ENCODE measurements around the gene CUL1. TPM values are rescaled to one million over a fixed set of nuclear protein-coding genes. Genes with fewer than 3 reads are reported as not detected.

Gene CUL1
- total RNA-seq, 2 donors from 2014 or later, result 34.9 to 37.2 TPM

DNA sequence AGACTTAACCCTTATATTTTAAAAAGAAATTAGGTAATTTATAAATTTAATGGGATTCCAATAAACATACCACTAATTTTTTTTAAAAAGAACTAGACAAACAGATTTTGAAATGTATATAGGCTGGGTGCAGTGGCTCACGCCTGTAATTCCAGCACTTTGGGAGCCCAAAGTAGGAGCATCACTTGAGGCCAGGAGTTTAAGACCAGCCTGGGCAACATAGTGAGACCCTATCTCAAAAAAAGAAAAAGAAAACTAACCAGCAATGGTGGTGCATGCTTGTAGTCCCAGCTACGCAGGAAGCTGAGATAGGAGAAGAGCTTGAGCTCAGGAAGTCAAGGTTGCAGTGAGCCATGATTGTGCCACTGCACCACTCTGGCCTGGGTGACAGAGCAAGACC, 122.7 kb downstream of the CUL1 start:
- ATAC-seq, result no peak
- intact Hi-C loops (cut with DNase I, micrococcal nuclease), result no loop called here
- DNase-seq, result no peak

DNA sequence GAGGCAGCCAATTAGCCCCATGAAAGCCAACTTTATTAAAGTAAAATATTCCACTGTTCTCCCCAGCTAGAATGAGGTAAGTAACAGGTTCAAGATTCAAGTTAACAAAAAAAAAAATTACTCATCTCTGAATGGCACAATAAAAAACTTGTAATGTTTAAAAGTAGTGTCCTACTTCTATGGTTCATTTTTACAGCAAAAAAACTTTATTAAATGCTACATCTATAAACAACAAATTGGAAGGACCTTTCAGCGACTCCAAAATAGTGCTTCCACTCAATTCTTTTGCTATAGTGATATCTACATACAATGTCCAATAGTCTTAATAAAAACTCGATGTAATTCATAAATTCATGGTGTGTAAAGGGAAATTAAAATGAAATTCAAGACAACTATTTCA, 126.2 kb downstream of the CUL1 start:
- ATAC-seq, result no peak
- DNase-seq, result no peak
- intact Hi-C loops (cut with DNase I, micrococcal nuclease), result no loop called here

- DNase-seq, result no peak
- intact Hi-C loops (cut with DNase I, micrococcal nuclease), result no loop called here
- no peak for ATAC-seq
Measured at GRCh38 chr7:148825338-148825737, 126.6 kb downstream of the CUL1 start.

DNA sequence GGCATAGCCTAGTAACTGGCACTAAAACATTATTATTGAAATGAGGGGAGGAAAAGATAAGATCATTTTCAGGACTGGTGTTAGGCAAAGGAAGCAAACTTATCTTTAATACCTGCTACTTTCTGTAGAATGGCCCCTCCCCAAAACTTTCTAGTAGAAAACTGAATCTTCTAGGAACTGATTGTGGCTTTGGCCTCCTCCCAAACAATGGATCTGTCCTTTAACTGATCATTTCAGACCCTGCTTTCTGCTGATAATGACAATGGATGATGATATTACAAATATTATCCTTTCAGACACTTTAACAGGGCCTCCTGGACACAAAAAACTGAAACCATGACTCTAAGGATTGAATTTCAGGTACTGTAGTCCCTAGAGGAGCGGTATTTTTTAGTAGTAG, 130.3 kb downstream of the CUL1 start:
- intact Hi-C loops (cut with DNase I, micrococcal nuclease), result no loop called here
- no peak for DNase-seq

DNA sequence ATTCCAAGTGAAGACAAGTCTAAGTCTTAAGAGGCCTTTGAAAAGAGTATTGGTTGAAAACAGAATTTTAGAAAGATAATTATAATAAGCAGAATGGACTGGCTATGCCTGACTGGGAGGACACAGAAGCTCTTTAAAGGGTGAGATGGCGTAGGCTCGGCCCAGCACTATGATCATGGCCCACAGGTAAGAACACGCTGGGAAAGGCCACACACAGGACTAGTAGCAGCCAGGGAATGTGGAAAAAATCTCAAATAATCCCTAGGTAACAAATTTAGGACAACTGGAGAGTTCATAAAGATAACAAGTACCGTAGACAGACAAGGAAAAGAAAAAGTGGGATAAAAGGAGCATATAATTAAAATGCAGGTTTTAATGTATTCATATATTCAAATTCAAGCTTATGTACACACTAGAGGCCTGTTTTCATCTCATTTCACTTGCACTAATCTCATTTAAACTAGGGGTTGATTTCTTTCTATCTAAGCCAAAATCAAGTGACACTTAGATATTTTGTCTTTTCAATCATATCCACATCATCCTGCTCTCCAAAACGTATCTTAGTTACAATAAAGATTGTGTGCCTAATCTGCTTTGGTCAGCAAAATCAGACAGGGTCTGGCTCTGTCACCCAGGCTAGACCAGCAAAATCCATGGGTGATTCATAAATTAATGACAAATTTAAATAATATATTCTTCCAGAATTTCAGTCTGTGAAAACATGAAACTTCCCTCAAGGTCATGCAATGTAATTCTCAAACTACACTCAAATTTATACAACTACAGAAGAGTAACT, 132.4 kb downstream of the CUL1 start:
- intact Hi-C loops (cut with DNase I, micrococcal nuclease), result no loop called here
- ATAC-seq (no peak), DNase-seq (no peak)

More for the DNA sequence above, 130.3 kb downstream of the CUL1 start:
- no peak for ATAC-seq

DNA sequence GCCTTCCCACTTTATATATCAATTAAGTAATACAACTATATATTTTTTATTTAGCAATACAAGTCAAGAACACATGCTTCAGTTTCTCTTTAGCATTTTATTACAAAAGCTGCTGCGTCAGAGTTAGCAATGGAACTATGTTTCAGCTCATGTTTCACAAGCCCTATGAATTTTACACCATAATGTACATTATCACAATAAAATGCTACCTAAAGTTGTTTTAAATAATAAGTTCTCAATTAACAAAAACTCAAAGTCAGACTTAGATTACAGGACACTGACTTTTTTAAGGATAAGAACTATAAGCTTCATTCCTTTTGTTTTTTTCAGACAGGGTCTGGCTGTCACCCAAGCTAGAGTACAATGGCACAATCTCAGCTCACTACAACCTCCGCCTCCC, 133.1 kb downstream of the CUL1 start:
- no peak for ATAC-seq
- intact Hi-C loops (cut with DNase I, micrococcal nuclease), result no loop called here
- no peak for DNase-seq

DNA sequence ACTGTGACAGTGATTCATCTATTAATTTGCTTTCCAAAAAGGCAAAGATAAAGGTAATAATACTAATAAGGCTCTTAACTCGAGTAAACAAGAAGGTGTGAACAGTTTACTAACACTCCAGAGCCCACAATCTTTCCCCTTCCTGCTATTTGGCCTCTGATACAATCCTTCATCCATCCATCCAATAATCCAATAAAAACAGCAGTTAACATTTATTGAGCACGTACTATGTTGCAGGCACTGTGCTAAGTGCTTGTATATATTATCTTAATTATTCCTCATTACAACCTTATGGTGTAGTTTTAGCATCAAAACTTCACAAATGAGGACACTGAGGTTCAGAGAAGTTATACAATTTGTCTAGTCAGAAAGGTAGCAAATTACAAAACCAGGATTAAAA, 135.9 kb downstream of the CUL1 start:
- no peak for ATAC-seq
- intact Hi-C loops (cut with DNase I, micrococcal nuclease), result no loop called here
- no peak for DNase-seq

GRCh38 chr7:148835854-148836253, 137.2 kb downstream of the CUL1 start:
- intact Hi-C loops (cut with DNase I, micrococcal nuclease), result no loop called here

DNA sequence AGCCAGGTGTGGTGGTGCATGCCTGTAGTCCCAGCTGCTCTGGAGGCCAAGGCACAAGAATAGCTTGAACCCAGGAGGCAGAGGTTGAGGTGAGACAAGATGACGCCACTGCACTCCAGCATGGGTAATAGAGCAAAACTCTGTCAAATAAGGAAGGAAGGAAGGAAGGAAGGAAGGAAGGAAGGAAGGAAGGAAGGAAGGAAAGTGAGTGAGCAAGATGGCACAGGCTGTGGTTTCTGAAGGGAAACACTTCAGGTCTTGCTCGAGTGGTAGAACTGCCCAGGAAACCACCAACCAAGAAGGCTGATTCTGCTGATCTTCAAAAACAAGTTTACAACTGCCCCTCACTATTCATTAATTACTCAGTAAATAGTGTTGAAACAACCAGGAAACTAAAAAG, 140.2 kb downstream of the CUL1 start:
- no peak for ATAC-seq
- intact Hi-C loops (cut with DNase I, micrococcal nuclease), result no loop called here
- no peak for DNase-seq

More at GRCh38 chr7:148835854-148836253, 137.2 kb downstream of the CUL1 start:
- ATAC-seq (no peak), DNase-seq (no peak)

DNA sequence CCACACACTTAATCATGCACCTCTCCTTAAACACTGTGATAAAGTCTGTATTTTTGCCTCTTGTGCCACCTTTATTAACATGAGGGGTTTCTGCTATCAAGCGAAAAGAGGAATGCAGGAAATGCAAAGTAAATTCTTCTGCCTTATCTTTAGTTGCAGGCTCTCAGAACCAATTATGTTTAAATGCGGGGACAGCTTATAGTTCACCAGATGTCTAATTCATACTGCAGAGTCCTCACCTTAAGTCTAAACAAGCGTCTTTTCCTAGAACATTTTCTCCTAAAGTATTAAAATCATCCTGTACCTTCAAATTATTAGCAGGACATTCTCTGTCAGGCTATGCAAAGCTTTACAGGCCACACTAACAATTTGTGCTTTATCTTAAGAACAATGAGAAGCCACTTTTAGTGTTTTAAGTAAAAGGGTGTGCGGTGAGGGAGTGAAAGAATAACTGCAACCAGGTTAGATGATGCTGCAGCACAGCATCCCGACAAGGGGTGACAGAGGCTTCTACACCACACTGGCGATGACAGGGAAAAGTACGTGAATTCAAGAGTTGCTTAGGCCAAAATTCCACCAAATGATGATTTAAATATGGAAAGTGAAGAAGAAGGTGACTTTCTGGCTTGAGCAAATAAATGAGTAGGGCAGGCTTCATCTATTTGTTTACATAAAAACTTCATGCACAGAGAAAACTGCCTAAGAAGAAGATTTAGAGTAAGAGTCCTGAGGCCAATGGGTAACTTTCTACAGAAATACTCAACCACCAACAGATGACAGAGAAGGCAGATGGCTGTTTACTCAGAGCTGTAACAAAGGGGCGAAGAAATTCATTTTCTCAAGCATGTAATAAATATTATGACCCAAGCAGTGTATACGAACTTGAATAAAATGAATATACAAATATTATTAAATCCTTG, 149.4 kb downstream of the CUL1 start:
- DNase-seq (no peak), ATAC-seq (no peak)
- intact Hi-C loops (cut with DNase I, micrococcal nuclease), result no loop called here

DNA sequence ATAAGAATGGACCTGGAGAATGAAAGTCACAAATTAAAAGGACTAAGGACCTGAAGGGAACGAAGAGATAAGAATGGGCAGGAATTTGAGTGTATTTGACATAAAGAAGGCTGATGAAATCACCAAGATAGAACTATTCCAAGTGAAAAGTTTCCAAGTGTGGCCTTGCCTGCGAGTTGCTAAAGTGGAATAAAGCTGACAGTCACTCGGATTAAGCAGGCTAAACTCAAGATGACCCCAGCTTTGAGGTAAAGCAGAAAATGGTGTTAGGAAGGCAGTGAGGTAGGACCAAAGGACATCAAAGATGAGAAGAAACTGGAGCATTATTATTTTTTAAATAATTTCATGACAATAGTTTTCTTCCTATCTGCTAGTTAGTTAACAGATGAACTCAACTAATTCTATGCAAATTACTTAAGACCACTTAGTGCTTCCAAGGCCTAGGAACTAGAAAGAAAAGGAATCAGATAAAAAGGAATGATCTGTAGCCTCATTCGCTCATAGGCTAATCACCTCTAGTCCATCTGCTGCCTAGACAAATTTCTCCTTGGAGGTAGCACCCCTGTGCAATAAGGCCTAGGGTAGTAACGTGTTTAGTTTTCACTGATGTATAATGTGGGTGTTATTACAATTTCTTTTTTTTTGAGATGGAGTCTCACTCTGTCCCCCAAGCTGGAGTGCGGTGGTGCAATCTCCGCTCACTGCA, 150.8 kb downstream of the CUL1 start:
- ATAC-seq (no peak), DNase-seq (no peak)
- intact Hi-C loops (cut with DNase I, micrococcal nuclease), result no loop called here

GRCh38 chr7:148850564-148850963, 151.9 kb downstream of the CUL1 start:
- intact Hi-C loops (cut with DNase I, micrococcal nuclease), result no loop called here
- ATAC-seq (no peak), DNase-seq (no peak)

Other genes with a start within 250 kb of the CUL1 start
- gene C7orf33, start 108.1 kb upstream of the CUL1 start, total RNA-seq, result not detected
- 10 to 100 TPM in 1 of 2 donors, 1 to 10 TPM in 1; 9.3 to 13.4 TPM for gene EZH2, start 185.4 kb downstream of the CUL1 start, total RNA-seq

Data from left colon (tissue), 2 donors.